ENCODE results near the gene AKAP13.

The AKAP13 gene

DNA sequence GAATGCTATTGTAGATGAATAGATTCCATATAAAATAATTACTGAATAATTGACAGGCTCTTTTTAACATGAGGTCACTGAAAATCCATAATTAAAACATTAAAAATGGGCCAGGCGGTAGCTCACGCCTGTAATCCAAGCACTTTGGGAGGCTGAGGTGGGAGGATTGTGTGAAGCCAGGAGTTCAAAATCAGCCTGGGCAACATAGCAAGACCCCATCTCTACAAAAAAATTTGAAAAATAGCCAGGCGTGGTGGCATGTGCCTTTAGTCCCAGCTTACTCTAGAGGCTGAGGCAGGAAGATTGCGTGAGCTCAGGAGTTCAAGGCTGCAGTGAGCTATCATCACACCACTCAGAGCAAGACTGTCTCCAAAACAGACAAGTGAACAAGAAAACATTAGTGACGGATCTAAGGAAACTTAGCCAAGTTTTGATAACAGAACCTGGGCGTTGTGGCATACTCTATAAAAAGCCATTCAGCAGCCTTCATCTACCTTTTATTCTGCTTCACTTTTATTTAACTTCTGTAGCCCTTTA lies 303.8 kb downstream of the AKAP13 start:
- TF ChIP-seq, protein P1, sequence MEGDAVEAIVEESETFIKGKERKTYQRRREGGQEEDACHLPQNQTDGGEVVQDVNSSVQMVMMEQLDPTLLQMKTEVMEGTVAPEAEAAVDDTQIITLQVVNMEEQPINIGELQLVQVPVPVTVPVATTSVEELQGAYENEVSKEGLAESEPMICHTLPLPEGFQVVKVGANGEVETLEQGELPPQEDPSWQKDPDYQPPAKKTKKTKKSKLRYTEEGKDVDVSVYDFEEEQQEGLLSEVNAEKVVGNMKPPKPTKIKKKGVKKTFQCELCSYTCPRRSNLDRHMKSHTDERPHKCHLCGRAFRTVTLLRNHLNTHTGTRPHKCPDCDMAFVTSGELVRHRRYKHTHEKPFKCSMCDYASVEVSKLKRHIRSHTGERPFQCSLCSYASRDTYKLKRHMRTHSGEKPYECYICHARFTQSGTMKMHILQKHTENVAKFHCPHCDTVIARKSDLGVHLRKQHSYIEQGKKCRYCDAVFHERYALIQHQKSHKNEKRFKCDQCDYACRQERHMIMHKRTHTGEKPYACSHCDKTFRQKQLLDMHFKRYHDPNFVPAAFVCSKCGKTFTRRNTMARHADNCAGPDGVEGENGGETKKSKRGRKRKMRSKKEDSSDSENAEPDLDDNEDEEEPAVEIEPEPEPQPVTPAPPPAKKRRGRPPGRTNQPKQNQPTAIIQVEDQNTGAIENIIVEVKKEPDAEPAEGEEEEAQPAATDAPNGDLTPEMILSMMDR (IDR thresholded peaks at IDR 0.05): no peak

DNA sequence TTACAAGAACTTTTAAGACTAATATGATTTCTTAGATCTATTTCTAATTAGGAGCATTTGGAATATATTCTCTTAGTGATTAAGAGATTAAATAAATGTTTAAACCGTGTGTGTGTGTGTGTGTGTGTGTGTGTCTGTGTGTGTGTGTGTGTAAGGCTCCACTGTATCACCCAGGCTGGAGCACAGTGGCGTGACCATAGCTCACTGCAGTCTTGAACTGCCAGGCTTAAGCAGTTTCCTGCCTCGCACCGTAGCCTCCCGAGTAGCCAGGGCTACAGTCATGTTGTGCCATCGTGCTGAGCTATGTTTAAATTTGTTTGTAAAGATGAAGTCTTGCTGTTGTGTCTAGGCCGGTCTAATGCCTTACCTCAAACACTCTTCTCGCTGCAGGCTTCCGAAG lies 305.0 kb downstream of the AKAP13 start:
- TF ChIP-seq, protein P1 (IDR thresholded peaks at IDR 0.05): no peak

DNA sequence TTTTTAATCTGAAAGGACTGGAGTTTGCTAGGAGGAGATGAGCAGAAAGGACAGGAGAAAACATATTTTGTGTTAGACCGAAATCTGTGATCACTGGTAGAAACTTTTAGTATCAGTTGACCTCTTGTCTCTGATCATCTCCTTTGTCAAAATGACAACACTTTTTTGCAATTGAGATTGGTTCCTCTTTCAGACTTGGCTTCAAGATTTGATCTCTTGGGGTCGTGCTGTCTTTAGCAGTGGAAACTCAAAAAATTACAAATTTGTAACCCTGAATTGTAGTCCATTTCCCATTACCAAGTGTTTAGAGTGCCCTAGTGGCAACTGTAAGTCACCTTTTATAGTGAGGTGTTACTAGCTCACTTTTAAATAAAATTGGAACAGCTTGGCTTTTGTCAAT lies 306.9 kb downstream of the AKAP13 start:
- TF ChIP-seq, protein P1 (IDR thresholded peaks at IDR 0.05): no peak

DNA sequence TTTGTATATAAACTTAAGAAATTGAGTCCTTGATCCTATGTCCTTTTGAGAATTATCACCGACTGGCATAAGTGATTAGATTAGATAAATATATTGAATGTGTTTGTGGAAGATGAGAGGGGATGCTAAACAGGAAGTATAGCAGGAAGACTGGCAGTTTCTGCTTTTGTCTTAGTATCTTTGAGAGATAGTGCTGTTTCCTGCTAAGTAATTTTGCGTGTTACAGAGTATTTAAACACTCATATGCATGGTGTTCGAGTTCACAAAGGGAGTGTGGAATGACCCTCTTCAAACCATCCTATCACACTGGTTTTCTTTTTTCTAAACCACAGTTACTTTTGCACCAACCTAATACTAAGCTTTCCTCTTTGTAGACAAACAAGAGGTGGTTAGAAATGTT lies 308.3 kb downstream of the AKAP13 start:
- TF ChIP-seq, protein P1 (IDR thresholded peaks at IDR 0.05): no peak

DNA sequence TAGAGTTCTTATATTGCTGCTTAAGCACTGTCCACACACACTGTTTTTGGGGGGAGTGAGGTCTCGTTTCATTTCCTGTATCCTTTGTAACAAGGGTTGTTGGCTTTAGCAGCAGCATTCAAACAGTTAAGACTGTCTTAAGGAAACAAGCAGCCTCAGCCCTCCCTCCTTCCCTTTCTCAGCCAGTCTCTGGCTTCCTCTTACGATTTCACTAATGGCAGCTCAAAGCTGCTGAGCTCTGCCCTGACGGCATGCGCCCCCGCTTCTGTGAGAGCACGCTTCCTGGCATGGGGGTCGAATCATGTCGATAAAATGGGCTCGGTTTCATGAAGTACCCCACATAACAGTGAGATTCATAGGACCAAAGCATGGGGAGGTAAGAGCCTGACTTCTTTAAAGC lies 309.3 kb downstream of the AKAP13 start:
- TF ChIP-seq, protein P1 (IDR thresholded peaks at IDR 0.05): no peak

DNA sequence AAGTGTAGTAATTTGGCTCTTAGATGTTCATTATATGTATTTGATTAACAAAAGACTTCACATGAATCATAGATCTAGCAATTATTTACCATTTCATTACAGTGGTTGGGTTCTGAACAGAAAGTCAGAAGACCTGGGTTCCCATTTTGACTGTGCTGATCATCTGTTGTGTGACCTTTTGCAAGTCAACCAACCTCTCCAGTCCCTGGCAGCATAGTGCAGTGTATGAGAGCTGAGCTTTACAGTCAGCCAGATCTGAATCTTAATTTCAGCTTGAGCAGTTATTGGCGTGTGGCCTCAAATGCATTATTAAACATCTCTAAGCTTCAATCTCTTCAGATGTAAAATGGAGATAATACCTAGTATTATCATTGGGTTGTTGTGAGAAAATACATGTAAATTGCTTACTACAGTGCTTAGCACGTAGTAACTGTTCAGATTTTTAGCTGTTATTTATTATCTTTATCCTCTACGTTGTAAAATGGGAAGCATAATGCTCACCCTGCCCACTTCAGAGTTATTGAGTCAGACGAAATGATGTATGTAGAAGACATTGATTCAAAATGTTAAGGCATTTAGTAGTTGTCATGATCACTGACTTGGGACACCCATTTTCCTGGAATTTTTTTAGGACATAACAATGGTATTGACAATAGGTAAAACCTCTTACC lies 310.3 kb downstream of the AKAP13 start:
- TF ChIP-seq, protein P1 (IDR thresholded peaks at IDR 0.05): no peak

DNA sequence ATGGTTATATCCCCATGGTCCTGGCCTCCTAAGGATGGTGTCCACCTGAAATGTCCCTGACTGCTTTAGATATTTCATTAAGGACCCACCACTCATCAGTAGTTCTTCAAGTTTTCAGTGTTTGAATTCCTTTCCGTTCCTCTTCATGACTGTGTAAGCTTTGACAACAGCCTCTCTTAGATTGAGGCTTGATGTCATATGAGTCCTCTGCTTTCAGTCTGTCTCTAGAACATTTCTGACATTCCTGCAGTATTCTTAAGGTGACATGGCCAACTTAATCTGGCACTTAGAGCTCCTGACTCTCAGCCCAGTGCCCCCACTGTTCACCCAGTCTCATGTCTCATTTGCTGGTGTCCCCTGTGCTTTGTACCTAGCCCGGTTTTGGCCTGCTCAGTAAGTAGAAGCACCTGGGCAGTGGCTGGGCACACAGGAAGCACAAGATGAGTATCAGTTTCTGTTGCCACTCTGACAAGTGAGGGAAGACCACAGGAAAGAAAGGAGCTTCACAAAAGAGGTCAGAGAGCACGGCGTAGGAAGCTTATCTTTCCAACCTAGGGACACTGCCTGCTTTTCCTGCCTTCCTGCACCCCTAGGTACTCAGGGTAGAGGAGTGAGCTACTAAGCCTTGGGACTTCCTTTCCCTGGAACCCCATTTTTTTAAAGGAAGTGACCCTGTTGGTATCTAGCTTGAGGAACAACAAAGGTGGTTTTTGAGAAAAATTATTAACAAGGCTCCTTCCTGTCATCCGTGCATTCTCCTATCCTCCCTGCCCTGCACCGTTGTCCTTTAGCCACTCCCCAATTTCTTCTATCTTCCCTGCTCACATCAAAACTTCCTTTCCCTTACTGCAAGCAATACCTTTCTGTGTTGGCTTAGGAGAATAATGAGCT lies 311.2 kb downstream of the AKAP13 start:
- TF ChIP-seq, protein P1 (IDR thresholded peaks at IDR 0.05): no peak
